ENCODE results near the gene COG3. TPM values are rescaled to one million over a fixed set of nuclear protein-coding genes. Genes with fewer than 3 reads are reported as not detected.

Gene COG3
- total RNA-seq, 4 donors from 2014 or later: 31.9 to 41.9 (median 33.4) TPM

- intact Hi-C loops (cut with DNase I; ENCODE audit: low total_unique reads): no loop called here
- no peak for DNase-seq (ENCODE audit: low spot score in 2 of 2)
- TF ChIP-seq CTCF (IDR thresholded peaks at IDR 0.05): no peak
- H3K4me3 ChIP-seq (ENCODE audit: low read depth, poor library complexity, severe bottlenecking): no peak overlapping the region
- WGBS, 2 donors: 77 to 79% methylated on average over 4 of the region's 4 CpGs
Observed at GRCh38 chr13:45466359-45466758, 1.6 kb downstream of the COG3 start.

GRCh38 chr13:45468635-45469034 is 3.9 kb downstream of the COG3 start:
- 29 to 43% methylated on average over 1 of the region's 1 CpG for WGBS, 2 donors
- TF ChIP-seq POLR2A (IDR thresholded peaks at IDR 0.05) (no peak), CTCF (IDR thresholded peaks at IDR 0.05) (no peak)
- no peak overlapping the region for H3K4me3 ChIP-seq (ENCODE audit: low read depth, poor library complexity, severe bottlenecking)
- intact Hi-C loops (cut with DNase I; ENCODE audit: low total_unique reads): no loop called here
- no peak for DNase-seq (ENCODE audit: low spot score in 2 of 2)

- intact Hi-C loops (cut with DNase I; ENCODE audit: low total_unique reads): no loop called here
- no peak overlapping the region for H3K4me3 ChIP-seq (ENCODE audit: low read depth, poor library complexity, severe bottlenecking)
- TF ChIP-seq POLR2A (IDR thresholded peaks at IDR 0.05) (no peak), CTCF (IDR thresholded peaks at IDR 0.05) (no peak)
- no peak for DNase-seq (ENCODE audit: low spot score in 2 of 2)
Observed at GRCh38 chr13:45472171-45472705, 7.5 kb downstream of the COG3 start.

- intact Hi-C loops (cut with DNase I; ENCODE audit: low total_unique reads): no loop called here
- WGBS, 2 donors: 74 to 86% methylated on average over 2 of the region's 2 CpGs
- no peak overlapping the region for H3K4me3 ChIP-seq (ENCODE audit: low read depth, poor library complexity, severe bottlenecking)
- no peak for DNase-seq (ENCODE audit: low spot score in 2 of 2)
- no peak for TF ChIP-seq POLR2A (IDR thresholded peaks at IDR 0.05)
- no peak for TF ChIP-seq CTCF (IDR thresholded peaks at IDR 0.05)
Observed at GRCh38 chr13:45473627-45474026, 8.9 kb downstream of the COG3 start.

- DNase-seq (ENCODE audit: low spot score in 2 of 2): no peak
- TF ChIP-seq CTCF (IDR thresholded peaks at IDR 0.05): no peak
- no peak for TF ChIP-seq POLR2A (IDR thresholded peaks at IDR 0.05)
- 87 to 89% methylated on average over 3 of the region's 3 CpGs for WGBS, 2 donors
- intact Hi-C loops (cut with DNase I; ENCODE audit: low total_unique reads): no loop called here
- H3K4me3 ChIP-seq (ENCODE audit: low read depth, poor library complexity, severe bottlenecking): no peak overlapping the region
Observed at GRCh38 chr13:45474584-45475454, 10.1 kb downstream of the COG3 start.

Measured in lower leg skin (tissue), 4 donors.